Spleen (tissue), 7 donors: ENCODE measurements around the gene CMTM4.
A peak's percentile ranks its signal among the peaks of the same experiment; 100 is the strongest.

Source experiments
- POLR2A ChIP-seq, 3 donors: fragments of 450-650 bp; IDR thresholded peaks; one replicate each; pipeline ENCODE4 v1.5.1; 2017; ENCODE audit warnings: antibody characterized with exemption in 3 of 3, mild to moderate bottlenecking in 1 of 3
- POLR2AphosphoS5 ChIP-seq, 3 donors: sonication (generic); formaldehyde crosslinking; IDR thresholded peaks; one replicate each; pipeline ENCODE4 v1.5.1; 2017; ENCODE audit warnings: antibody characterized with exemption in 3 of 3
- TF ChIP-seq, protein P1 (sequence below), 11 experiments: fragments of 200-600 bp in 7 of 11; fragments of 450-650 bp in 4 of 11; sonication (generic) in 4 of 11; IDR thresholded peaks in 8 of 11; conservative IDR thresholded peaks in 3 of 11; 1 replicate in 7 of 11; 2 replicates in 4 of 11; pipeline versions ENCODE4 v1.4.0 to v1.8.0; 2016 to 2021; ENCODE audit warnings: antibody characterized with exemption in 11 of 11, inconsistent platforms in 4 of 11, mild to moderate bottlenecking in 1 of 11
- donor health status: DM: no; HTN: no; CAD: no; lungs with moderate emphysema.
- donor health status: DM: no; HTN: no; CAD: no.
- donor health status: DM: no; HTN: no; CAD: no.

DNA sequence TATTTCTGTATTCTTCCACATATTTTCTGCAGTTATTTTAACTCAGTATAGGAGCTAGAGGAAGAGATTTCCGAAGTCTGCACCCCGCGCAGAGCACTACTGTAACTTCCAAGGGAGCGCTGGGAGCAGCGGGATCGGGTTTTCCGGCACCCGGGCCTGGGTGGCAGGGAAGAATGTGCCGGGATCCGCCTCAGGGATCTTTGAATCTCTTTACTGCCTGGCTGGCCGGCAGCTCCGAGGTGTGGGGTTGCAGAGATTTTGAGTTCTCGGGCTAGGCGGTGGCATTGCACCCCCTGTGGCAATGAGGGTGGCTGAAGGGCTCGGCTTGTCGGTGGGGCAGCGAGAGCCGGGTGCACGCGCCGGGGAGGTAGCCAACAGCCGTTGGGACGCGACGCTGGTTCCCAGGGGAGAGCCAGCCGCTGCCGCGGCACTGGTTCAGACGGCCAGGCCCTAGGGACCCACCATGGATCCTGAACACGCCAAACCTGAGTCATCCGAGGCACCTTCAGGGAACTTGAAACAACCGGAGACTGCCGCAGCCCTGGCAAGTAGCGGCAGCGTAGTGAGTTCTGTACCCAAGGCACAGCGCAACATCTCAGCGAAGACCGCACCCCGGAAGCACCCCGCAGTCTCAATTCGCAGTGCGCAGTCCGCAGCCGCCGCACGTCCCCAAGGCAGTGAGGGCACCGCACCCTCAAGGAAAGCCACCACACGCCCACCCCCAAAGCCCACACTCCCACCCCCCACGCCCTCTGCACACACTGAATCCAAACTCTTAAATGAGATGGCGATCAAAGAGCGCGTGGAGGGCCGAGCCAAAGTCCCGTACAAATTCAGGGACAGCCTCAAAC, 130.3 kb downstream of the CMTM4 start, which contains the start of gene CMTM1:
- TF ChIP-seq, protein P1, sequence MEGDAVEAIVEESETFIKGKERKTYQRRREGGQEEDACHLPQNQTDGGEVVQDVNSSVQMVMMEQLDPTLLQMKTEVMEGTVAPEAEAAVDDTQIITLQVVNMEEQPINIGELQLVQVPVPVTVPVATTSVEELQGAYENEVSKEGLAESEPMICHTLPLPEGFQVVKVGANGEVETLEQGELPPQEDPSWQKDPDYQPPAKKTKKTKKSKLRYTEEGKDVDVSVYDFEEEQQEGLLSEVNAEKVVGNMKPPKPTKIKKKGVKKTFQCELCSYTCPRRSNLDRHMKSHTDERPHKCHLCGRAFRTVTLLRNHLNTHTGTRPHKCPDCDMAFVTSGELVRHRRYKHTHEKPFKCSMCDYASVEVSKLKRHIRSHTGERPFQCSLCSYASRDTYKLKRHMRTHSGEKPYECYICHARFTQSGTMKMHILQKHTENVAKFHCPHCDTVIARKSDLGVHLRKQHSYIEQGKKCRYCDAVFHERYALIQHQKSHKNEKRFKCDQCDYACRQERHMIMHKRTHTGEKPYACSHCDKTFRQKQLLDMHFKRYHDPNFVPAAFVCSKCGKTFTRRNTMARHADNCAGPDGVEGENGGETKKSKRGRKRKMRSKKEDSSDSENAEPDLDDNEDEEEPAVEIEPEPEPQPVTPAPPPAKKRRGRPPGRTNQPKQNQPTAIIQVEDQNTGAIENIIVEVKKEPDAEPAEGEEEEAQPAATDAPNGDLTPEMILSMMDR (IDR thresholded peaks at IDR 0.05 in 8 of 11, conservative IDR thresholded peaks at IDR 0.05 in 3 of 11) = no peak
- peak in 1 of 3 donors; percentile 46 for TF ChIP-seq POLR2AphosphoS5 (IDR thresholded peaks at IDR 0.05)
- TF ChIP-seq POLR2A (IDR thresholded peaks at IDR 0.05) = no peak
